HFF-Myc (cell line): ENCODE measurements around the gene HDAC4.
"Not testable (repeated sequence)": the region's sequence is repeated elsewhere in the genome, so short reads cannot be mapped to it uniquely, and the experiment has no call there.

Source experiments
- DNase-seq: peaks from one replicate; pipeline ENCODE4 v3.0.0-alpha.2; 2011; ENCODE audit warnings: low read depth; ENCODE audit errors: extremely low read depth
- H3K4me3 ChIP-seq: replicated peaks from 2 replicates; pipeline ENCODE4 v1.5.1; 2011; ENCODE audit warnings: low read depth, mild to moderate bottlenecking, control low read depth, low read length
- CTCF ChIP-seq: IDR thresholded peaks from 2 replicates; pipeline ENCODE4 v1.5.1; 2012; ENCODE audit warnings: mild to moderate bottlenecking, low read depth, low read length, control low read depth; ENCODE audit errors: missing control alignments

Gene HDAC4

GRCh38 chr2:239283288-239283945 lies 117.4 kb downstream of the HDAC4 start:
- no peak overlapping the region for H3K4me3 ChIP-seq
- no peak for DNase-seq

GRCh38 chr2:239282448-239283287 lies 118.2 kb downstream of the HDAC4 start:
- no peak overlapping the region for H3K4me3 ChIP-seq
- no peak for TF ChIP-seq CTCF

More at GRCh38 chr2:239283288-239283945, 117.4 kb downstream of the HDAC4 start:
- no peak for TF ChIP-seq CTCF

GRCh38 chr2:239280296-239281017 lies 120.4 kb downstream of the HDAC4 start:
- peak; percentile 29 for DNase-seq
- not testable (repeated sequence) for H3K4me3 ChIP-seq

More at GRCh38 chr2:239282448-239283287, 118.2 kb downstream of the HDAC4 start:
- DNase-seq, result no peak

- H3K4me3 ChIP-seq, result no peak overlapping the region
- no peak for DNase-seq
- no peak for TF ChIP-seq CTCF
Observed at GRCh38 chr2:239279508-239280295, 121.1 kb downstream of the HDAC4 start.

GRCh38 chr2:239278941-239279365 lies 121.9 kb downstream of the HDAC4 start:
- no peak for TF ChIP-seq CTCF
- DNase-seq, result no peak
- no peak overlapping the region for H3K4me3 ChIP-seq

- TF ChIP-seq CTCF, result no peak
- H3K4me3 ChIP-seq, result no peak overlapping the region
- no peak for DNase-seq
Observed at GRCh38 chr2:239278361-239278760, 122.5 kb downstream of the HDAC4 start.
